Trophoblast cell (in vitro differentiated cells and primary cell): Measurements from ENCODE around the gene DSCAM.

ENCODE experiments used
- DNase-seq, 2 donors: peaks; one replicate each; pipeline ENCODE4 v3.0.0-alpha.2; 2016
- H2AFZ ChIP-seq: 2 replicates; pipeline ENCODE4 v1.6.1; 2013; ENCODE audit warnings: low read length, moderate library complexity, mild to moderate bottlenecking; ENCODE audit not compliant: insufficient read depth, poor library complexity
- H2AK5ac ChIP-seq: 2 replicates; pipeline ENCODE4 v1.6.1; 2013; ENCODE audit warnings: mild to moderate bottlenecking, low read length
- H2BK120ac ChIP-seq: 2 replicates; pipeline ENCODE4 v1.6.1; 2013; ENCODE audit warnings: low read length, mild to moderate bottlenecking, moderate library complexity; ENCODE audit not compliant: insufficient read depth, poor library complexity
- H2BK12ac ChIP-seq: 2 replicates; pipeline ENCODE4 v1.6.1; 2013; ENCODE audit warnings: mild to moderate bottlenecking, low read length, moderate library complexity
- H2BK5ac ChIP-seq: 2 replicates; pipeline ENCODE4 v1.6.1; 2013; ENCODE audit warnings: low read length, low read depth, moderate library complexity, mild to moderate bottlenecking; ENCODE audit not compliant: poor library complexity
- H3K14ac ChIP-seq: 2 replicates; pipeline ENCODE4 v1.6.1; 2013; ENCODE audit warnings: mild to moderate bottlenecking, low read length
- H3K18ac ChIP-seq: 2 replicates; pipeline ENCODE4 v1.6.1; 2013; ENCODE audit warnings: mild to moderate bottlenecking, low read length
- H3K23ac ChIP-seq: 2 replicates; pipeline ENCODE4 v1.6.1; 2013; ENCODE audit warnings: low read length
- H3K27ac ChIP-seq: 2 replicates; pipeline ENCODE4 v1.5.1; 2013; ENCODE audit warnings: low read depth, mild to moderate bottlenecking, inconsistent platforms, low read length, moderate library complexity
- H3K27me3 ChIP-seq: 2 replicates; pipeline ENCODE4 v1.6.1; 2013; ENCODE audit warnings: inconsistent platforms, mild to moderate bottlenecking, low read length, moderate library complexity; ENCODE audit not compliant: insufficient read depth
- H3K36me3 ChIP-seq, 2 experiments: 1 replicate in 1 of 2; 2 replicates in 1 of 2; pipeline ENCODE4 v1.6.1; 2013; ENCODE audit warnings: low read length in 2 of 2, mild to moderate bottlenecking in 2 of 2, moderate library complexity in 1 of 2; ENCODE audit not compliant: insufficient read depth in 2 of 2, control insufficient read depth in 1 of 2
- H3K4ac ChIP-seq: 2 replicates; pipeline ENCODE4 v1.6.1; 2013; ENCODE audit warnings: low read depth, mild to moderate bottlenecking, low read length, moderate library complexity
- H3K4me1 ChIP-seq, 2 experiments: 1 replicate in 1 of 2; 2 replicates in 1 of 2; pipeline ENCODE4 v1.6.1; 2013; ENCODE audit warnings: low read length in 2 of 2, mild to moderate bottlenecking in 2 of 2, moderate library complexity in 1 of 2; ENCODE audit not compliant: insufficient read depth in 2 of 2, control insufficient read depth in 1 of 2
- H3K4me2 ChIP-seq: 2 replicates; pipeline ENCODE4 v1.6.1; 2013; ENCODE audit warnings: inconsistent platforms, mild to moderate bottlenecking, low read length, moderate library complexity
- H3K4me3 ChIP-seq: 2 replicates; pipeline ENCODE4 v1.5.1; 2013; ENCODE audit warnings: mild to moderate bottlenecking, low read depth, low read length, inconsistent platforms
- H3K79me1 ChIP-seq: one replicate; pipeline ENCODE4 v1.6.1; 2013; ENCODE audit warnings: low read length
- H3K79me2 ChIP-seq: 2 replicates; pipeline ENCODE4 v1.6.1; 2013; ENCODE audit warnings: low read length, mild to moderate bottlenecking; ENCODE audit not compliant: control insufficient read depth, insufficient read depth, poor library complexity
- H3K9ac ChIP-seq: 2 replicates; pipeline ENCODE4 v1.6.1; 2013; ENCODE audit warnings: mild to moderate bottlenecking, low read length
- H3K9me3 ChIP-seq: 2 replicates; pipeline ENCODE4 v1.6.1; 2013; ENCODE audit warnings: low read depth, mild to moderate bottlenecking, control low read depth, inconsistent platforms, low read length; ENCODE audit not compliant: insufficient read depth
- H4K12ac ChIP-seq: 2 replicates; pipeline ENCODE4 v1.6.1; 2013; ENCODE audit warnings: low read depth, mild to moderate bottlenecking, low read length, moderate library complexity
- H4K8ac ChIP-seq: 2 replicates; pipeline ENCODE4 v1.6.1; 2013; ENCODE audit warnings: low read depth, mild to moderate bottlenecking, low read length, moderate library complexity
- H4K91ac ChIP-seq: one replicate; pipeline ENCODE4 v1.6.1; 2013; ENCODE audit warnings: low read depth, mild to moderate bottlenecking, low read length, moderate library complexity
- WGBS: extraction: QIAGEN DNeasy Blood & Tissue Kit; methylation state at CpG from one replicate; pipeline ENCODE4 v1.1.7; 2013; ENCODE audit warnings: missing lambda C conversion rate; ENCODE audit not compliant: insufficient read length, insufficient coverage; ENCODE audit errors: extremely low coverage; 5-methylcytosine and 5-hydroxymethylcytosine counted together

The DSCAM gene

DNA sequence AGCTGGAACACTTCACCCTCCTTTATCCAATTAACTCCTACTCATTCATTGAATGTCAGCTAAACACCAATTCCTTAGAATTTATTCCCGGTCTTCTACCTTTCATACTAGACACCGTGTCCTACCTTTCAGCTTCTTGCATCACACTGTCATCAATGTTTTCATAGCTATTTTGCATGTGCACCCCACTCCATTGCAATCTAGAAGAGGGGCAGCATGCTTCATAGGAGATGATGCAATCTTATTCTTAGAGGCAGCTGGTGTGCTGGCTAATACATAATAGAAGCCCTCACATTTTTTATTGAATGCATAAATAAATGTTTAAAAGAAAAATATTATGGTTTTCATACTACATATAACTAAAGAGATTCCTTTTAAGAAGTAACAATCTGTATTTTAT is 123.6 kb downstream of the DSCAM start:
- no peak overlapping the region for H2AFZ ChIP-seq
- no peak overlapping the region for H3K27ac ChIP-seq
- DNase-seq: no peak
- no peak overlapping the region for H3K4me2 ChIP-seq
- no peak overlapping the region for H4K91ac ChIP-seq
- no peaks in the 10 kb centered on the region for H3K4me1 ChIP-seq
- no peak overlapping the region for H3K9ac ChIP-seq
- H2AK5ac ChIP-seq: no peak overlapping the region
- H3K4ac ChIP-seq: no peak overlapping the region
- H3K9me3 ChIP-seq: no peaks in the 10 kb centered on the region
- H3K23ac ChIP-seq: no peak overlapping the region
- no peaks in the 10 kb centered on the region for H3K79me2 ChIP-seq
- no peak overlapping the region for H3K14ac ChIP-seq
- H2BK5ac ChIP-seq: no peak overlapping the region
- H2BK12ac ChIP-seq: no peak overlapping the region
- no peak overlapping the region for H4K12ac ChIP-seq
- no peaks in the 10 kb centered on the region for H3K36me3 ChIP-seq
- no peak overlapping the region for H3K4me3 ChIP-seq
- H2BK120ac ChIP-seq: no peak overlapping the region
- H3K27me3 ChIP-seq: no peaks in the 10 kb centered on the region
- no peaks in the 10 kb centered on the region for H3K79me1 ChIP-seq
- no peak overlapping the region for H4K8ac ChIP-seq
- no peak overlapping the region for H3K18ac ChIP-seq
- 100% methylated on average over 1 of the region's 2 CpGs for WGBS

DNA sequence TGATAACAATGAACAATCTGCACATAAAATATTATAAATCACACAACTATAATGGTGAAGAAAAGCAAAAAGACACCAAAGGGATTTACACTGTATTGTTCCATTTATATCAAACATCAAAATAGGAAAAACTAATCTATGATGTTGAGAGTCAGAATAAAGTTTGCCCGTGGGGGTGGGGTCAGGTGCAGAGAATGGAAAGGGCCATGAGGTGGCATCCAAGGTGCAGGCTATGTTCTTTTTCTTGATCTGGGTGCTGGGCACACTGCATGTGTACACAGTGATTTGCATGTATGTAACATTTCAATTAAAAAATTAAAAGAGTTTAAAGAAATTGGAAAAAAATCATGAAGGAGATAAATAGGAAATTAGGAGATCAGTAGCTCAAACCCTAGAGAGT is 127.3 kb downstream of the DSCAM start:
- H3K27me3 ChIP-seq: no peaks in the 10 kb centered on the region
- H3K79me1 ChIP-seq: no peaks in the 10 kb centered on the region
- no peak overlapping the region for H4K8ac ChIP-seq
- H2AFZ ChIP-seq: no peak overlapping the region
- no peaks in the 10 kb centered on the region for H3K9me3 ChIP-seq
- H4K12ac ChIP-seq: no peak overlapping the region
- H3K18ac ChIP-seq: no peak overlapping the region
- DNase-seq: no peak
- H3K23ac ChIP-seq: no peak overlapping the region
- H3K14ac ChIP-seq: no peak overlapping the region
- no peaks in the 10 kb centered on the region for H3K36me3 ChIP-seq
- no peak overlapping the region for H2AK5ac ChIP-seq
- no peak overlapping the region for H2BK5ac ChIP-seq
- no CpG with 5 or more reads among the region's 1 CpG for WGBS
- no peaks in the 10 kb centered on the region for H3K79me2 ChIP-seq
- no peak overlapping the region for H4K91ac ChIP-seq
- no peak overlapping the region for H3K4me2 ChIP-seq
- H2BK120ac ChIP-seq: no peak overlapping the region
- H2BK12ac ChIP-seq: no peak overlapping the region
- no peak overlapping the region for H3K4ac ChIP-seq
- no peak overlapping the region for H3K4me3 ChIP-seq
- no peak overlapping the region for H3K27ac ChIP-seq
- H3K4me1 ChIP-seq: no peaks in the 10 kb centered on the region
- H3K9ac ChIP-seq: no peak overlapping the region

DNA sequence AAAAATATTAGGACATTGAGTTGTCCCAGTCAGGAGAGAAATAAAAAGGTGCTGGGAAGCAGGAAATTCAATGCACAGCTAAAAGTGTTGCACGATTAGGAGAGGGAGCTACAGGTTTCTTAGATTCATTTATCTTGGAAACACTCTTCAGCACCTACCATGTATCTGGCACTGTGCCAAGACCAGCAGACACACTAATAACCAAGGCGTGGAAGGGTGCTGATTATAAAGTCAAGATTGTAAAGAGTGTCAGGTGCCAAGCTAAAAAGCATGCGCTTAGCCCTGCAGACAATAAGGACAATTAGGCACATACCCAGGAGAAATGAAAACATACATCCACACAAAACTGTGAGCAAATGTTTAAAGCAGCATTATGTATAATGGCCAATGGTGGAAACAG is 129.9 kb downstream of the DSCAM start:
- no peaks in the 10 kb centered on the region for H3K27me3 ChIP-seq
- WGBS: no CpG with 5 or more reads among the region's 3 CpGs

DNA sequence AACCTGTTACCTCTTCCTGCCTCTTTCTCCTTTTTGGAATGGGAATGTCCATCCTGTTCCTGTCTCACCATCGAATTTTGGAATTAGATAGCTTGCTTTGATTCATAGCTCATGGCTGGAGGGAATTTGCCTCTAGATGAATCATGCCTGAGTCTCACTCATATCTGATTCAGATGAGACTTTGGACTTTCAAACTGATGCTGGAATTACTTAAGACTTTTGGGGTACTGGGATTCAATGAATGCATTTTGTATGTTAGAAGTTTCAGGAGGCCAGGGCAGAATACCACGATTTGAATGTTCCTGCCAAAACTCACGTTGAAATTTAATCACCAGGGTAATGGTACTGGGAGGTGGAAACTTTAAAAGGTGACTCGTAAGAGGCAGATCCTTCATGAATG is 132.4 kb downstream of the DSCAM start:
- no peak overlapping the region for H3K27ac ChIP-seq
- no peak overlapping the region for H3K14ac ChIP-seq
- H2AK5ac ChIP-seq: no peak overlapping the region
- peak in 1 of 2 donors; percentile 23 for DNase-seq
- H3K4me2 ChIP-seq: no peak overlapping the region
- H2BK120ac ChIP-seq: no peak overlapping the region
- H4K8ac ChIP-seq: no peak overlapping the region
- no peak overlapping the region for H2BK5ac ChIP-seq
- no peaks in the 10 kb centered on the region for H3K27me3 ChIP-seq
- H3K79me1 ChIP-seq: no peaks in the 10 kb centered on the region
- no peak overlapping the region for H2AFZ ChIP-seq
- H3K36me3 ChIP-seq: no peaks in the 10 kb centered on the region
- no peak overlapping the region for H3K23ac ChIP-seq
- H3K9ac ChIP-seq: no peak overlapping the region
- no peaks in the 10 kb centered on the region for H3K79me2 ChIP-seq
- no peak overlapping the region for H4K91ac ChIP-seq
- no peaks in the 10 kb centered on the region for H3K9me3 ChIP-seq
- H3K4ac ChIP-seq: no peak overlapping the region
- H2BK12ac ChIP-seq: no peak overlapping the region
- H3K4me1 ChIP-seq: no peaks in the 10 kb centered on the region
- H3K4me3 ChIP-seq: no peak overlapping the region
- no CpG with 5 or more reads among the region's 4 CpGs for WGBS
- no peak overlapping the region for H4K12ac ChIP-seq
- H3K18ac ChIP-seq: no peak overlapping the region

More for the DNA sequence above, 129.9 kb downstream of the DSCAM start:
- Histone ChIP-seq H3K14ac (no peak overlapping the region), H3K18ac (no peak overlapping the region), H2BK120ac (no peak overlapping the region), H3K79me2 (no peaks in the 10 kb centered on the region), H4K8ac (no peak overlapping the region), H3K4ac (no peak overlapping the region), H2BK12ac (no peak overlapping the region), H3K4me2 (no peak overlapping the region), H2BK5ac (no peak overlapping the region), H3K79me1 (no peaks in the 10 kb centered on the region), H3K9me3 (no peaks in the 10 kb centered on the region), H4K91ac (no peak overlapping the region), H4K12ac (no peak overlapping the region), H3K4me3 (no peak overlapping the region), H3K9ac (no peak overlapping the region), H3K4me1 (no peaks in the 10 kb centered on the region), H2AFZ (no peak overlapping the region), H3K36me3 (no peaks in the 10 kb centered on the region), H2AK5ac (no peak overlapping the region), H3K23ac (no peak overlapping the region), H3K27ac (no peak overlapping the region)
- no peak for DNase-seq
